GM19240 (cell line): ENCODE measurements around the gene ASAP3.

ENCODE experiments used
- DNase-seq: peaks from one replicate; pipeline ENCODE4 v3.0.0; 2011; ENCODE audit warnings: low spot score; ENCODE audit not compliant: insufficient read length

The ASAP3 gene

GRCh38 chr1:23478896-23479665, 4.9 kb downstream of the ASAP3 start:
- DNase-seq: no peak

- DNase-seq: no peak
Measured at GRCh38 chr1:23477359-23478144, 6.4 kb downstream of the ASAP3 start.

- DNase-seq: no peak
Measured at GRCh38 chr1:23475641-23476040, 8.3 kb downstream of the ASAP3 start.

GRCh38 chr1:23475134-23475628, 8.8 kb downstream of the ASAP3 start:
- DNase-seq: no peak

- no peak for DNase-seq
Measured at GRCh38 chr1:23473037-23473800, 10.8 kb downstream of the ASAP3 start.

- DNase-seq: no peak
Measured at GRCh38 chr1:23472351-23473036, 11.5 kb downstream of the ASAP3 start.

GRCh38 chr1:23471473-23472075, 12.4 kb downstream of the ASAP3 start:
- DNase-seq: no peak

GRCh38 chr1:23470282-23471070, 13.5 kb downstream of the ASAP3 start:
- no peak for DNase-seq

GRCh38 chr1:23469372-23469982, 14.5 kb downstream of the ASAP3 start:
- DNase-seq: no peak

- no peak for DNase-seq
Measured at GRCh38 chr1:23466423-23466989, 17.5 kb downstream of the ASAP3 start.

- DNase-seq: no peak
Measured at GRCh38 chr1:23463286-23463685, 20.7 kb downstream of the ASAP3 start.

GRCh38 chr1:23462766-23463165, 21.2 kb downstream of the ASAP3 start:
- DNase-seq: no peak

GRCh38 chr1:23461050-23461449, 22.9 kb downstream of the ASAP3 start:
- DNase-seq: no peak

GRCh38 chr1:23460519-23460918, 23.5 kb downstream of the ASAP3 start:
- DNase-seq: no peak

GRCh38 chr1:23459338-23459757, 24.6 kb downstream of the ASAP3 start:
- DNase-seq: no peak

- no peak for DNase-seq
Measured at GRCh38 chr1:23456226-23456625, 27.8 kb downstream of the ASAP3 start.

GRCh38 chr1:23453455-23454000, 30.5 kb downstream of the ASAP3 start:
- no peak for DNase-seq

GRCh38 chr1:23452011-23452411, 32.0 kb downstream of the ASAP3 start:
- DNase-seq: no peak

GRCh38 chr1:23451441-23451840, 32.5 kb downstream of the ASAP3 start:
- DNase-seq: no peak
